Endothelial cell of umbilical vein (primary cell): Measurements from ENCODE around the gene ITPKC. TPM values are rescaled to one million over a fixed set of nuclear protein-coding genes. Genes with fewer than 3 reads are reported as not detected.

Experiments
- BruUV-seq: library from RNA; stranded (reverse); fragments of 400-500 nt; replicated peaks from 2 replicates; lab custom pipeline; 2021; lab: Mats Ljungman, UMichigan
- CTCF ChIA-PET: fragments of 300-600, 350-600 bp; sonication (Branson Sonifier 250); formaldehyde crosslinking; loops from one replicate; lab custom pipeline; 2021; ENCODE audit warnings: antibody characterized with exemption, inconsistent platforms; lab: Charles Lee
- POLR2A ChIA-PET: fragments of 300-600, 350-600 bp; sonication (Branson Sonifier 250); formaldehyde crosslinking; loops from one replicate; lab custom pipeline; 2021; ENCODE audit warnings: antibody characterized with exemption, inconsistent platforms; lab: Charles Lee
- DNase-seq: peaks from one replicate; pipeline ENCODE4 v3.0.0-alpha.2; 2011; ENCODE audit warnings: low read depth, low spot score
- FAIRE-seq: peaks from 2 replicates; lab custom pipeline; 2011; peaks lifted over from hg19 to GRCh38; lab: Jason Lieb, UNC
- H2AFZ ChIP-seq: 2 replicates; pipeline ENCODE4 v1.6.0; 2012; ENCODE audit warnings: low read depth, low read length, control low read depth, inconsistent platforms
- H3K27ac ChIP-seq: 2 replicates; pipeline ENCODE4 v1.5.1; 2011; ENCODE audit warnings: low read depth, mild to moderate bottlenecking, control low read depth, low read length, moderate library complexity; ENCODE audit not compliant: insufficient read depth
- H3K27me3 ChIP-seq, 2 experiments: 2 replicates each; pipeline versions ENCODE4 v1.6.0 to v1.6.1; 2011; ENCODE audit warnings: low read length in 2 of 2, mixed read lengths in 1 of 2; ENCODE audit not compliant: control insufficient read depth in 2 of 2, insufficient read depth in 2 of 2
- H3K36me3 ChIP-seq, 2 experiments: 2 replicates in 1 of 2; 3 replicates in 1 of 2; pipeline ENCODE4 v1.5.1; 2011; ENCODE audit warnings: low read length in 2 of 2, mild to moderate bottlenecking in 1 of 2, moderate library complexity in 1 of 2; ENCODE audit not compliant: control insufficient read depth in 2 of 2, insufficient read depth in 2 of 2; ENCODE audit errors: extremely low read depth in 1 of 2
- H3K4me1 ChIP-seq: 3 replicates; pipeline ENCODE4 v1.5.1; 2011; ENCODE audit warnings: mild to moderate bottlenecking, low read length; ENCODE audit not compliant: control insufficient read depth, insufficient read depth; ENCODE audit errors: extremely low read depth
- H3K4me2 ChIP-seq: 2 replicates; pipeline ENCODE4 v1.6.1; 2011; ENCODE audit warnings: low read length, control low read depth, mixed read lengths; ENCODE audit not compliant: insufficient read depth
- H3K4me3 ChIP-seq, 3 experiments: fragments of 200-600 bp in 1 of 3; sonication (generic), shearing (Covaris generic) in 1 of 3; replicated peaks in 1 of 3; 2 replicates each; pipeline ENCODE4 v1.5.1; 2011 to 2016; ENCODE audit warnings: control low read depth in 3 of 3, low read length in 3 of 3, mild to moderate bottlenecking in 2 of 3, inconsistent platforms in 1 of 3, low read depth in 1 of 3, moderate library complexity in 1 of 3; ENCODE audit not compliant: insufficient read depth in 1 of 3
- H3K79me2 ChIP-seq: 2 replicates; pipeline ENCODE4 v1.6.0; 2012; ENCODE audit warnings: low read length, inconsistent platforms; ENCODE audit not compliant: control insufficient read depth, insufficient read depth
- H3K9ac ChIP-seq: replicated peaks from 2 replicates; pipeline ENCODE3; 2011; ENCODE audit warnings: low read length, control low read depth; ENCODE audit not compliant: insufficient read depth; ENCODE audit errors: extremely low read depth
- H3K9me1 ChIP-seq: replicated peaks from 3 replicates; pipeline ENCODE4 v1.6.0; 2011; ENCODE audit warnings: mild to moderate bottlenecking, low read length; ENCODE audit not compliant: control insufficient read depth, insufficient read depth; ENCODE audit errors: extremely low read depth
- H3K9me3 ChIP-seq: replicated peaks from 2 replicates; pipeline ENCODE4 v1.5.1; 2012; ENCODE audit warnings: low read length, inconsistent platforms; ENCODE audit not compliant: control insufficient read depth, insufficient read depth
- H4K20me1 ChIP-seq: replicated peaks from 2 replicates; pipeline ENCODE3; 2011; ENCODE audit warnings: mild to moderate bottlenecking, low read length; ENCODE audit not compliant: control insufficient read depth, insufficient read depth; ENCODE audit errors: extremely low read depth
- EZH2 ChIP-seq: IDR thresholded peaks from 2 replicates; pipeline ENCODE4 v1.6.1; 2012; ENCODE audit warnings: borderline replicate concordance, low read depth, mild to moderate bottlenecking, moderate library complexity, low read length, inconsistent platforms; ENCODE audit not compliant: severe bottlenecking
- FOS ChIP-seq: IDR thresholded peaks from 2 replicates; pipeline ENCODE4 v1.6.1; 2011; ENCODE audit warnings: mild to moderate bottlenecking, low read length, moderate library complexity, borderline replicate concordance; ENCODE audit not compliant: insufficient read depth
- GATA2 ChIP-seq: IDR thresholded peaks from 2 replicates; pipeline ENCODE4 v1.7.0; 2011; ENCODE audit warnings: low read depth, mild to moderate bottlenecking, moderate library complexity, mixed read lengths, low read length; ENCODE audit not compliant: insufficient read length, insufficient read depth
- JUN ChIP-seq: IDR thresholded peaks from 2 replicates; pipeline ENCODE4 v1.6.1; 2011; ENCODE audit warnings: borderline replicate concordance, low read depth; ENCODE audit not compliant: insufficient read length, insufficient read depth
- MYC ChIP-seq: IDR thresholded peaks from one replicate; pipeline ENCODE4 v1.6.1; 2011; ENCODE audit warnings: mild to moderate bottlenecking, low read depth, low read length
- POLR2A ChIP-seq: IDR thresholded peaks from 2 replicates; pipeline ENCODE4 v1.6.1; 2012; ENCODE audit warnings: low read depth, mild to moderate bottlenecking, control low read depth, low read length
- POLR2AphosphoS5 ChIP-seq: IDR thresholded peaks from 2 replicates; pipeline ENCODE4 v1.6.1; 2012; ENCODE audit warnings: low read depth, mild to moderate bottlenecking, control low read depth, low read length, moderate library complexity; ENCODE audit not compliant: insufficient read depth
- dilution Hi-C: fragments of 300-500 bp; cut with MboI; formaldehyde crosslinking; loops from one replicate; pipeline ENCODE4 v1.15.0; 2019; ENCODE audit warnings: low sequenced_read_pairs; ENCODE audit not compliant: extremely low pct_ligation_motif_present
- intact Hi-C: fragments of 100-400 bp; cut with micrococcal nuclease; formaldehyde crosslinking; loops from one replicate; pipeline ENCODE4 v1.10.0; 2022
- polyA plus RNA-seq, 4 experiments: library from polyadenylated mRNA; depleted of rRNA in 3 of 4; stranded (reverse) in 3 of 4; unstranded in 1 of 4; fragments of >200 nt; gene quantifications; 2 replicates each; pipeline versions ENCODE4 v1.2.1 to v1.2.3, GENCODE V29; 2011 to 2012; ENCODE audit warnings: missing spikeins in 1 of 4
- total RNA-seq: library from RNA; stranded (reverse); gene quantifications from 2 replicates; pipeline ENCODE4 v1.2.3, GENCODE V29; 2021
- TF ChIP-seq, protein P1 (sequence below): IDR thresholded peaks from 2 replicates; pipeline ENCODE4 v1.6.1; 2011; ENCODE audit not compliant: insufficient read depth, insufficient read length
- TF ChIP-seq, protein P2 (sequence below), 2 donors: IDR thresholded peaks; 1 replicate in 1 of 2; 2 replicates in 1 of 2; pipeline ENCODE4 v1.5.1; 2011; ENCODE audit warnings: low read length in 2 of 2, mild to moderate bottlenecking in 2 of 2, moderate library complexity in 2 of 2, control low read depth in 1 of 2, inconsistent platforms in 1 of 2, low read depth in 1 of 2; ENCODE audit not compliant: insufficient read depth in 1 of 2; ENCODE audit errors: extremely low read depth in 1 of 2

Gene ITPKC
- total and polyA plus RNA-seq, 2 donors (not counting 3 experiments of a cell fraction or from before 2014, with no cell fraction given) = 7.3 to 16.1 TPM

DNA sequence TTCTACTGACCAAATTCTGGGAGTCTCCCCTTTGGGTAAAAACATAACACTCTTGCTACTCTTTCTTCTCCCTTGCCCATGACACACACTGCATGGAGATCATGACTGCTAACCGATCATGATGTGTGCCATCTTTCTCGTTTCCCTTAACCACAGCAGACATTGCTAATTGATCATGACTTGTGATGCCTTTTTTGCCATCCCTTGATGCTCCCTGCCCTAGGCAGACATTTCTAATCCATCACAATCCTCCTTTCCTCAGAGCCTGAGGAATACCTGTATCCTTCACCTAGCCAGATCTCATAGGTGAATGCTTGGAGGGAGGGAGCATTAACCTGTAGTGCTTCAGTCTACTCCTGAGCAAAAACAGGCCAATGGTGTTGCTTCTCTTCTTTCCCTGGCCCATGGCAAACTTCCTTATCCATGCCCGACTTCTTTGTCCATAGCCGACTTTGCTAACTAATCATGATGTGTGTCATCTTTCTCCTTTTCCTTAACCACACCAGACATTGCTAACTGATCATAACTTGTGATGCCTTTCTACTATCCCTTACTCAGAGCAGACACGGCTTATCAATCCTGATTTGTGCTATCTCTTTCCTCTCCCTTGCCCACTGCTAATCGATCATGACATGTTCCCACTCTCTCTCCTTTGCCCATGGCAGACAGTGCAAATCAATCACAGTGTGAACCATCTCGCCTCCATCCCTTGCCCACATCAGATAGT, 44.2 kb upstream of the ITPKC start:
- H3K9ac ChIP-seq = no peak overlapping the region
- TF ChIP-seq, protein P1, sequence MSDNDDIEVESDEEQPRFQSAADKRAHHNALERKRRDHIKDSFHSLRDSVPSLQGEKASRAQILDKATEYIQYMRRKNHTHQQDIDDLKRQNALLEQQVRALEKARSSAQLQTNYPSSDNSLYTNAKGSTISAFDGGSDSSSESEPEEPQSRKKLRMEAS = no peak
- no peak for TF ChIP-seq JUN
- TF ChIP-seq, protein P2, sequence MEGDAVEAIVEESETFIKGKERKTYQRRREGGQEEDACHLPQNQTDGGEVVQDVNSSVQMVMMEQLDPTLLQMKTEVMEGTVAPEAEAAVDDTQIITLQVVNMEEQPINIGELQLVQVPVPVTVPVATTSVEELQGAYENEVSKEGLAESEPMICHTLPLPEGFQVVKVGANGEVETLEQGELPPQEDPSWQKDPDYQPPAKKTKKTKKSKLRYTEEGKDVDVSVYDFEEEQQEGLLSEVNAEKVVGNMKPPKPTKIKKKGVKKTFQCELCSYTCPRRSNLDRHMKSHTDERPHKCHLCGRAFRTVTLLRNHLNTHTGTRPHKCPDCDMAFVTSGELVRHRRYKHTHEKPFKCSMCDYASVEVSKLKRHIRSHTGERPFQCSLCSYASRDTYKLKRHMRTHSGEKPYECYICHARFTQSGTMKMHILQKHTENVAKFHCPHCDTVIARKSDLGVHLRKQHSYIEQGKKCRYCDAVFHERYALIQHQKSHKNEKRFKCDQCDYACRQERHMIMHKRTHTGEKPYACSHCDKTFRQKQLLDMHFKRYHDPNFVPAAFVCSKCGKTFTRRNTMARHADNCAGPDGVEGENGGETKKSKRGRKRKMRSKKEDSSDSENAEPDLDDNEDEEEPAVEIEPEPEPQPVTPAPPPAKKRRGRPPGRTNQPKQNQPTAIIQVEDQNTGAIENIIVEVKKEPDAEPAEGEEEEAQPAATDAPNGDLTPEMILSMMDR (IDR thresholded peaks at IDR 0.05; ENCODE audit: extremely low read depth in 1 of 2, insufficient read depth in 1 of 2, low read depth in 1 of 2, low read length in 2 of 2) = no peak
- no peak for TF ChIP-seq MYC
- no peak for TF ChIP-seq POLR2AphosphoS5
- TF ChIP-seq POLR2A = no peak
- no peak for TF ChIP-seq EZH2
- no peak for TF ChIP-seq FOS
- TF ChIP-seq GATA2 = no peak
- no peaks in the 10 kb centered on the region for H3K27me3 ChIP-seq
- intact Hi-C loops (no loop called here), dilution Hi-C loops (no loop called here)
- H4K20me1 ChIP-seq = no peaks in the 10 kb centered on the region
- no peak overlapping the region for H3K4me2 ChIP-seq
- no peak overlapping the region for H3K27ac ChIP-seq
- CTCF ChIA-PET = no interaction called here
- peaks cover 28 to 57% of the 10 kb centered on the region in 2 experiments for H3K36me3 ChIP-seq
- no TSS peak for BruUV-seq
- no peak overlapping the region for H2AFZ ChIP-seq
- H3K4me1 ChIP-seq = no peaks in the 10 kb centered on the region
- FAIRE-seq (no peak), DNase-seq (no peak)
- no peak overlapping the region for H3K4me3 ChIP-seq
- no peaks in the 10 kb centered on the region for H3K79me2 ChIP-seq
- H3K9me1 ChIP-seq = no peaks in the 10 kb centered on the region
- POLR2A ChIA-PET = no interaction called here
- H3K9me3 ChIP-seq = no peaks in the 10 kb centered on the region
